Measurements from ENCODE around the gene BTBD10. TPM values are rescaled to one million over a fixed set of nuclear protein-coding genes. Genes with fewer than 3 reads are reported as not detected.

BTBD10 gene
- total and polyA plus RNA-seq, 2 of the 13 experiments (the other 11 are each of a cell fraction or from before 2014, with no cell fraction given) = 9.8 to 26.6 TPM

- TF ChIP-seq ZNF883 (CRISPR knock-in tag; IDR thresholded peaks at IDR 0.05; ENCODE audit: not compliant biosample characterization) (peak; percentile 68), RARA (CRISPR knock-in tag; IDR thresholded peaks at IDR 0.05) (no peak; the same call in 1 of the 2 replicates), GMEB1 (CRISPR knock-in tag; IDR thresholded peaks at IDR 0.05; ENCODE audit: borderline replicate concordance) (peak; percentile 59), SNRNP70 (IDR thresholded peaks at IDR 0.05; ENCODE audit: low read depth, low read length) (no peak), CEBPZ (IDR thresholded peaks at IDR 0.05; ENCODE audit: low read length) (no peak), ZFP36 (IDR thresholded peaks at IDR 0.05; ENCODE audit: borderline replicate concordance, low read depth, low read length, partially characterized antibody) (no peak), ZNF512 (CRISPR knock-in tag; IDR thresholded peaks at IDR 0.05) (no peak), MZF1 (CRISPR knock-in tag; IDR thresholded peaks at IDR 0.05; ENCODE audit: borderline replicate concordance) (no peak), BCL3 (CRISPR knock-in tag; IDR thresholded peaks at IDR 0.05) (peak; percentile 86), ZNF740 (CRISPR knock-in tag; IDR thresholded peaks at IDR 0.05) (no peak), ZNF83 (CRISPR knock-in tag; IDR thresholded peaks at IDR 0.05; ENCODE audit: borderline replicate concordance) (peak; percentile 89; the same call in 1 of the 2 replicates), ATF7-NPFF (CRISPR knock-in tag; IDR thresholded peaks at IDR 0.05; ENCODE audit: low read depth) (peak; percentile 82), MTA1 (CRISPR knock-in tag; IDR thresholded peaks at IDR 0.05; ENCODE audit: borderline replicate concordance) (peak; percentile 80), MYNN (CRISPR knock-in tag; IDR thresholded peaks at IDR 0.05; ENCODE audit: low read depth) (no peak; the same call in 1 of the 2 replicates), ZNF382 (CRISPR knock-in tag; IDR thresholded peaks at IDR 0.05; ENCODE audit: borderline replicate concordance) (no peak), MLX (CRISPR knock-in tag; IDR thresholded peaks at IDR 0.05) (0 out of 2 replicates have a peak, but pooled peaks have one; percentile 31), SYNCRIP (IDR thresholded peaks at IDR 0.05; ENCODE audit: insufficient read depth, low read depth, low read length) (no peak), PHF8 (CRISPR knock-in tag; IDR thresholded peaks at IDR 0.05) (peak; percentile 94), PAWR (CRISPR knock-in tag; IDR thresholded peaks at IDR 0.05; ENCODE audit: borderline replicate concordance) (no peak)
Observed at GRCh38 chr11:13462901-13463778, at the start of gene BTBD10 (continued).

Data from HepG2 (cell line).